ENCODE results near the gene PRDM12.
A peak's percentile ranks its signal among the peaks of the same experiment; 100 is the strongest.

The PRDM12 gene

GRCh38 chr9:130712564-130713285 lies 48.3 kb downstream of the PRDM12 start:
- TF ChIP-seq CTCF (IDR thresholded peaks at IDR 0.05; ENCODE audit: borderline replicate concordance, control extremely low read depth, extremely low read depth, insufficient read depth, missing control alignments), result no peak
- in situ Hi-C loops (cut with MboI; ENCODE audit: low sequenced_read_pairs, unreplicated experiment), result no loop called here
- peak; percentile 98 for DNase-seq (ENCODE audit: low spot score)

DNA sequence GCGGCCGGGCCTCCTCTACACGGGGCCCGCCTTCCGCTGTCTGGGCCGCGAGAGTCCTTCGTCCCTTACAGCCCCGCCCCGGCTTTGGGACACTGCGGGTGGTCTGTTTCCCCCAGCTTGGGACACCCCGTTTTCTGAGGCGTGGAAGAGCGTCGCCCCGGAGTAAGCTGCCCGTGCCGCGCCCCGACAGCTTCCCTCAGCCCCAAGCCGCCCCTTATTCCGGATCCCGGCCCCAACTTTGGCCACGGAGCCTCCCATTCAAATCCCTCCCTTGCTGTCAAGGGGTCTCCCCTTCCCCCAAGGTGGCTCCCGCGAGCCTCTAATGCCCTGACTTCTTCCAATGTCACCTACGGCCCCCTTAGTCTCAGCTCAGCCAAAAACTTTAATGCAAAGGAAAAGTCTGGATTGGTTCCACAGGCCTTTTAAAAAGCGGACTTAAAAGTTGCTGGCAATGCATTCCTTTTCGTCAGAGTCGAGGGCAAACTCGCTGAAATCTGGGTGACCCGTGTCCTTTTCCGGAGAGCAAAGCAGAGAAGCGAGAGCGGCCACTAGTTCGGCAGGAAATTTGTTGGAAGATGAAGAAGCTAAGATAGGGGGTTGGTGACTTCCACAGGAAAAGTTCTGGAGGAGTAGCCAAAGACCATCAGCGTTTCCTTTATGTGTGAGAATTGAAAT lies 49.0 kb downstream of the PRDM12 start:
- in situ Hi-C loops (cut with MboI; ENCODE audit: low sequenced_read_pairs, unreplicated experiment), result no loop called here
- no peak for TF ChIP-seq CTCF (IDR thresholded peaks at IDR 0.05; ENCODE audit: borderline replicate concordance, control extremely low read depth, extremely low read depth, insufficient read depth, missing control alignments)
- DNase-seq (ENCODE audit: low spot score), result no peak

DNA sequence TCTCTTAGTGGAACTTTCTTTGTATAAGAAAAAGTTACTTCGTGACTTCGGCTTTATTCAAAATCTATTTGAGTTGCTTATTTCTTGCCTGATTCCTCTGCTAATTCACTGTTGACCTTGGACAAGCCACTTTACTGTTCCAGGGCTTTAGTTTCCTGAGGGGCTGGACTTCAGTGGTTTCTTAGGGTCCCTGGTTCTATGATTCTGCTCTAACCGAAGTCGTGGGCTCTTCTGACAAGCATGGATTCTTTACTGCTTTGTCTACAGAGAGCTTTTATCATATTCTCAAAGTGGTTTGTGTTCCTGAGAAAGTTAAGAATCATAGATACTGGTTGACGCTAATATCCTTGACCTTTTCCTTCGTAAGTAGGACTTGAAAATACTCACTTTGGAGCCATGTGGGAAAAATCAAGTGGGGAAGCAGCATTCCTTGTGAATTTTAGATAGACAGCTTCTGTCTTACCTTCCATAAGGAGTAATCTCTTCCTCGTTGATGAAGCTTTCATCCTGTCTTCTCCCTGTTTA lies 50.3 kb downstream of the PRDM12 start:
- TF ChIP-seq CTCF (IDR thresholded peaks at IDR 0.05; ENCODE audit: borderline replicate concordance, control extremely low read depth, extremely low read depth, insufficient read depth, missing control alignments), result no peak
- in situ Hi-C loops (cut with MboI; ENCODE audit: low sequenced_read_pairs, unreplicated experiment), result no loop called here
- no peak for DNase-seq (ENCODE audit: low spot score)

GRCh38 chr9:130715270-130715669 lies 50.9 kb downstream of the PRDM12 start:
- no peak for TF ChIP-seq CTCF (IDR thresholded peaks at IDR 0.05; ENCODE audit: borderline replicate concordance, control extremely low read depth, extremely low read depth, insufficient read depth, missing control alignments)
- in situ Hi-C loops (cut with MboI; ENCODE audit: low sequenced_read_pairs, unreplicated experiment), result no loop called here
- DNase-seq (ENCODE audit: low spot score), result no peak

- TF ChIP-seq CTCF (IDR thresholded peaks at IDR 0.05; ENCODE audit: borderline replicate concordance, control extremely low read depth, extremely low read depth, insufficient read depth, missing control alignments), result no peak
- in situ Hi-C loops (cut with MboI; ENCODE audit: low sequenced_read_pairs, unreplicated experiment), result no loop called here
- no peak for DNase-seq (ENCODE audit: low spot score)
Observed at GRCh38 chr9:130718562-130718961, 54.2 kb downstream of the PRDM12 start.

GRCh38 chr9:130720762-130721161 lies 56.4 kb downstream of the PRDM12 start:
- no peak for TF ChIP-seq CTCF (IDR thresholded peaks at IDR 0.05; ENCODE audit: borderline replicate concordance, control extremely low read depth, extremely low read depth, insufficient read depth, missing control alignments)
- no peak for DNase-seq (ENCODE audit: low spot score)
- in situ Hi-C loops (cut with MboI; ENCODE audit: low sequenced_read_pairs, unreplicated experiment), result no loop called here

All from GM13976 (cell line).